A549 (cell line): ENCODE results near the gene CELF4.

Experiments used
- CEBPB ChIP-seq, 2 experiments: fragments of >200 bp in 1 of 2; sonication (Bioruptor Twin) in 1 of 2; formaldehyde crosslinking in 1 of 2; IDR thresholded peaks; 2 replicates each; pipeline ENCODE4 v1.6.1; 2012 to 2016
- CTCF ChIP-seq: fragments of >200 bp; sonication (Bioruptor Twin); formaldehyde crosslinking; IDR thresholded peaks from 3 replicates; pipeline ENCODE4 v1.5.1; 2016
- HOXA7 ChIP-seq: fragments of 250-450 bp; sonication (Bioruptor Pico); IDR thresholded peaks from 2 replicates; pipeline ENCODE4 v1.5.0; 2020; ENCODE audit warnings: mild to moderate bottlenecking, moderate library complexity
- JUNB ChIP-seq: fragments of >200 bp; sonication (Bioruptor Twin); formaldehyde crosslinking; IDR thresholded peaks from 2 replicates; pipeline ENCODE4 v1.6.1; 2016
- MAFK ChIP-seq: fragments of 450-650 bp; IDR thresholded peaks from 2 replicates; pipeline ENCODE4 v1.6.1; 2014; ENCODE audit not compliant: partially characterized antibody
- POLR2A ChIP-seq: IDR thresholded peaks from 2 replicates; pipeline ENCODE4 v1.6.1; 2012; ENCODE audit warnings: mild to moderate bottlenecking, low read length
- RAD21 ChIP-seq, 2 experiments: fragments of >200 bp in 1 of 2; sonication (Bioruptor Twin) in 1 of 2; formaldehyde crosslinking in 1 of 2; IDR thresholded peaks in 1 of 2; conservative IDR thresholded peaks in 1 of 2; 2 replicates in 1 of 2; 3 replicates in 1 of 2; pipeline ENCODE4 v1.6.1; 2012 to 2018; ENCODE audit warnings: inconsistent platforms in 1 of 2
- RCOR1 ChIP-seq: fragments of 150-350 bp; IDR thresholded peaks from 2 replicates; pipeline ENCODE4 v1.6.1; 2014; ENCODE audit warnings: antibody characterized with exemption, low read length, low read depth
- REST ChIP-seq: fragments of 200-600 bp; sonication (generic); IDR thresholded peaks from 2 replicates; pipeline ENCODE4 v1.6.1; 2016; ENCODE audit warnings: antibody characterized with exemption, mild to moderate bottlenecking, moderate library complexity
- RFX5 ChIP-seq: fragments of 450-650 bp; IDR thresholded peaks from 2 replicates; pipeline ENCODE4 v1.7.1; 2014; ENCODE audit warnings: antibody characterized with exemption, mild to moderate bottlenecking, moderate library complexity
- TP53 ChIP-seq: fragments of 250-450 bp; sonication (Bioruptor Pico); IDR thresholded peaks from 2 replicates; pipeline ENCODE4 v1.5.0; 2021; ENCODE audit warnings: mild to moderate bottlenecking, moderate library complexity
- TF ChIP-seq, protein P1 (sequence below): fragments of 450-650 bp; IDR thresholded peaks from 2 replicates; pipeline ENCODE4 v1.6.1; 2014; ENCODE audit warnings: antibody characterized with exemption

GRCh38 chr18:37509600-37509999, 56.0 kb downstream of the CELF4 start:
- TF ChIP-seq RCOR1 (no peak), POLR2A (no peak), CTCF (no peak), REST (no peak), RFX5 (no peak), TP53 (no peak), JUNB (no peak), RAD21 (conservative IDR thresholded peaks at IDR 0.05 in 1 of 2, IDR thresholded peaks at IDR 0.05 in 1 of 2) (no peak), CEBPB (IDR thresholded peaks at IDR 0.05) (no peak), HOXA7 (no peak), MAFK (no peak)
- TF ChIP-seq, protein P1, sequence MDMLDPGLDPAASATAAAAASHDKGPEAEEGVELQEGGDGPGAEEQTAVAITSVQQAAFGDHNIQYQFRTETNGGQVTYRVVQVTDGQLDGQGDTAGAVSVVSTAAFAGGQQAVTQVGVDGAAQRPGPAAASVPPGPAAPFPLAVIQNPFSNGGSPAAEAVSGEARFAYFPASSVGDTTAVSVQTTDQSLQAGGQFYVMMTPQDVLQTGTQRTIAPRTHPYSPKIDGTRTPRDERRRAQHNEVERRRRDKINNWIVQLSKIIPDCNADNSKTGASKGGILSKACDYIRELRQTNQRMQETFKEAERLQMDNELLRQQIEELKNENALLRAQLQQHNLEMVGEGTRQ: no peak
